Endothelial cell of umbilical vein (primary cell): ENCODE measurements around the gene BCAS4. TPM values are rescaled to one million over a fixed set of nuclear protein-coding genes. Genes with fewer than 3 reads are reported as not detected.

ENCODE experiments used
- BruUV-seq: library from RNA; stranded (reverse); fragments of 400-500 nt; replicated peaks from 2 replicates; lab custom pipeline; 2021; lab: Mats Ljungman, UMichigan
- CTCF ChIA-PET: fragments of 300-600, 350-600 bp; sonication (Branson Sonifier 250); formaldehyde crosslinking; loops from one replicate; lab custom pipeline; 2021; ENCODE audit warnings: antibody characterized with exemption, inconsistent platforms; lab: Charles Lee
- POLR2A ChIA-PET: fragments of 300-600, 350-600 bp; sonication (Branson Sonifier 250); formaldehyde crosslinking; loops from one replicate; lab custom pipeline; 2021; ENCODE audit warnings: antibody characterized with exemption, inconsistent platforms; lab: Charles Lee
- DNase-seq: peaks from one replicate; pipeline ENCODE4 v3.0.0-alpha.2; 2011; ENCODE audit warnings: low read depth, low spot score
- FAIRE-seq: peaks from 2 replicates; lab custom pipeline; 2011; peaks lifted over from hg19 to GRCh38; lab: Jason Lieb, UNC
- H2AFZ ChIP-seq: 2 replicates; pipeline ENCODE4 v1.6.0; 2012; ENCODE audit warnings: low read depth, low read length, control low read depth, inconsistent platforms
- H3K27ac ChIP-seq: 2 replicates; pipeline ENCODE4 v1.5.1; 2011; ENCODE audit warnings: low read depth, mild to moderate bottlenecking, control low read depth, low read length, moderate library complexity; ENCODE audit not compliant: insufficient read depth
- H3K27me3 ChIP-seq, 2 experiments: 2 replicates each; pipeline versions ENCODE4 v1.6.0 to v1.6.1; 2011; ENCODE audit warnings: low read length in 2 of 2, mixed read lengths in 1 of 2; ENCODE audit not compliant: control insufficient read depth in 2 of 2, insufficient read depth in 2 of 2
- H3K36me3 ChIP-seq, 2 experiments: 2 replicates in 1 of 2; 3 replicates in 1 of 2; pipeline ENCODE4 v1.5.1; 2011; ENCODE audit warnings: low read length in 2 of 2, mild to moderate bottlenecking in 1 of 2, moderate library complexity in 1 of 2; ENCODE audit not compliant: control insufficient read depth in 2 of 2, insufficient read depth in 2 of 2; ENCODE audit errors: extremely low read depth in 1 of 2
- H3K4me1 ChIP-seq: 3 replicates; pipeline ENCODE4 v1.5.1; 2011; ENCODE audit warnings: mild to moderate bottlenecking, low read length; ENCODE audit not compliant: control insufficient read depth, insufficient read depth; ENCODE audit errors: extremely low read depth
- H3K4me2 ChIP-seq: 2 replicates; pipeline ENCODE4 v1.6.1; 2011; ENCODE audit warnings: low read length, control low read depth, mixed read lengths; ENCODE audit not compliant: insufficient read depth
- H3K4me3 ChIP-seq, 3 experiments: fragments of 200-600 bp in 1 of 3; sonication (generic), shearing (Covaris generic) in 1 of 3; replicated peaks in 1 of 3; 2 replicates each; pipeline ENCODE4 v1.5.1; 2011 to 2016; ENCODE audit warnings: control low read depth in 3 of 3, low read length in 3 of 3, mild to moderate bottlenecking in 2 of 3, inconsistent platforms in 1 of 3, low read depth in 1 of 3, moderate library complexity in 1 of 3; ENCODE audit not compliant: insufficient read depth in 1 of 3
- H3K79me2 ChIP-seq: 2 replicates; pipeline ENCODE4 v1.6.0; 2012; ENCODE audit warnings: low read length, inconsistent platforms; ENCODE audit not compliant: control insufficient read depth, insufficient read depth
- H3K9ac ChIP-seq: replicated peaks from 2 replicates; pipeline ENCODE3; 2011; ENCODE audit warnings: low read length, control low read depth; ENCODE audit not compliant: insufficient read depth; ENCODE audit errors: extremely low read depth
- H3K9me1 ChIP-seq: replicated peaks from 3 replicates; pipeline ENCODE4 v1.6.0; 2011; ENCODE audit warnings: mild to moderate bottlenecking, low read length; ENCODE audit not compliant: control insufficient read depth, insufficient read depth; ENCODE audit errors: extremely low read depth
- H3K9me3 ChIP-seq: replicated peaks from 2 replicates; pipeline ENCODE4 v1.5.1; 2012; ENCODE audit warnings: low read length, inconsistent platforms; ENCODE audit not compliant: control insufficient read depth, insufficient read depth
- H4K20me1 ChIP-seq: replicated peaks from 2 replicates; pipeline ENCODE3; 2011; ENCODE audit warnings: mild to moderate bottlenecking, low read length; ENCODE audit not compliant: control insufficient read depth, insufficient read depth; ENCODE audit errors: extremely low read depth
- EZH2 ChIP-seq: IDR thresholded peaks from 2 replicates; pipeline ENCODE4 v1.6.1; 2012; ENCODE audit warnings: borderline replicate concordance, low read depth, mild to moderate bottlenecking, moderate library complexity, low read length, inconsistent platforms; ENCODE audit not compliant: severe bottlenecking
- FOS ChIP-seq: IDR thresholded peaks from 2 replicates; pipeline ENCODE4 v1.6.1; 2011; ENCODE audit warnings: mild to moderate bottlenecking, low read length, moderate library complexity, borderline replicate concordance; ENCODE audit not compliant: insufficient read depth
- GATA2 ChIP-seq: IDR thresholded peaks from 2 replicates; pipeline ENCODE4 v1.7.0; 2011; ENCODE audit warnings: low read depth, mild to moderate bottlenecking, moderate library complexity, mixed read lengths, low read length; ENCODE audit not compliant: insufficient read length, insufficient read depth
- JUN ChIP-seq: IDR thresholded peaks from 2 replicates; pipeline ENCODE4 v1.6.1; 2011; ENCODE audit warnings: borderline replicate concordance, low read depth; ENCODE audit not compliant: insufficient read length, insufficient read depth
- MYC ChIP-seq: IDR thresholded peaks from one replicate; pipeline ENCODE4 v1.6.1; 2011; ENCODE audit warnings: mild to moderate bottlenecking, low read depth, low read length
- POLR2A ChIP-seq: IDR thresholded peaks from 2 replicates; pipeline ENCODE4 v1.6.1; 2012; ENCODE audit warnings: low read depth, mild to moderate bottlenecking, control low read depth, low read length
- POLR2AphosphoS5 ChIP-seq: IDR thresholded peaks from 2 replicates; pipeline ENCODE4 v1.6.1; 2012; ENCODE audit warnings: low read depth, mild to moderate bottlenecking, control low read depth, low read length, moderate library complexity; ENCODE audit not compliant: insufficient read depth
- dilution Hi-C: fragments of 300-500 bp; cut with MboI; formaldehyde crosslinking; loops from one replicate; pipeline ENCODE4 v1.15.0; 2019; ENCODE audit warnings: low sequenced_read_pairs; ENCODE audit not compliant: extremely low pct_ligation_motif_present
- intact Hi-C: fragments of 100-400 bp; cut with micrococcal nuclease; formaldehyde crosslinking; loops from one replicate; pipeline ENCODE4 v1.10.0; 2022
- polyA plus RNA-seq, 4 experiments: library from polyadenylated mRNA; depleted of rRNA in 3 of 4; stranded (reverse) in 3 of 4; unstranded in 1 of 4; fragments of >200 nt; gene quantifications; 2 replicates each; pipeline versions ENCODE4 v1.2.1 to v1.2.3, GENCODE V29; 2011 to 2012; ENCODE audit warnings: missing spikeins in 1 of 4
- total RNA-seq: library from RNA; stranded (reverse); gene quantifications from 2 replicates; pipeline ENCODE4 v1.2.3, GENCODE V29; 2021
- TF ChIP-seq, protein P1 (sequence below), 2 donors: IDR thresholded peaks; 1 replicate in 1 of 2; 2 replicates in 1 of 2; pipeline ENCODE4 v1.5.1; 2011; ENCODE audit warnings: low read length in 2 of 2, mild to moderate bottlenecking in 2 of 2, moderate library complexity in 2 of 2, control low read depth in 1 of 2, inconsistent platforms in 1 of 2, low read depth in 1 of 2; ENCODE audit not compliant: insufficient read depth in 1 of 2; ENCODE audit errors: extremely low read depth in 1 of 2
- TF ChIP-seq, protein P2 (sequence below): IDR thresholded peaks from 2 replicates; pipeline ENCODE4 v1.6.1; 2011; ENCODE audit not compliant: insufficient read depth, insufficient read length

BCAS4 gene
- total and polyA plus RNA-seq, 2 donors (not counting 3 experiments of a cell fraction or from before 2014, with no cell fraction given) = 1.0 to 1.5 TPM

GRCh38 chr20:50845566-50846215, 50.8 kb downstream of the BCAS4 start:
- Histone ChIP-seq H2AFZ (no peak overlapping the region), H4K20me1 (no peaks in the 10 kb centered on the region), H3K4me1 (peaks cover 5% of the 10 kb centered on the region), H3K27me3 (no peaks in the 10 kb centered on the region), H3K4me2 (no peak overlapping the region), H3K9me3 (no peaks in the 10 kb centered on the region), H3K36me3 (no peaks in the 10 kb centered on the region), H3K79me2 (no peaks in the 10 kb centered on the region), H3K9ac (no peak overlapping the region), H3K4me3 (no peak overlapping the region), H3K27ac (no peak overlapping the region), H3K9me1 (no peaks in the 10 kb centered on the region)
- FAIRE-seq (no peak), DNase-seq (no peak)
- POLR2A ChIA-PET = interaction anchor here (0.7 kb wide), 1 partner anchor 24 kb away, joined by 8 read pairs; no protein-coding TSS in a partner anchor
- CTCF ChIA-PET = interaction anchor here (1.5 kb wide), 1 partner anchor 52 kb away, joined by 6 read pairs; no protein-coding TSS in a partner anchor
- no TSS peak for BruUV-seq
- intact Hi-C loops = no loop called here
- TF ChIP-seq POLR2AphosphoS5 = no peak
- no peak for TF ChIP-seq POLR2A
- TF ChIP-seq GATA2 = no peak
- TF ChIP-seq, protein P1, sequence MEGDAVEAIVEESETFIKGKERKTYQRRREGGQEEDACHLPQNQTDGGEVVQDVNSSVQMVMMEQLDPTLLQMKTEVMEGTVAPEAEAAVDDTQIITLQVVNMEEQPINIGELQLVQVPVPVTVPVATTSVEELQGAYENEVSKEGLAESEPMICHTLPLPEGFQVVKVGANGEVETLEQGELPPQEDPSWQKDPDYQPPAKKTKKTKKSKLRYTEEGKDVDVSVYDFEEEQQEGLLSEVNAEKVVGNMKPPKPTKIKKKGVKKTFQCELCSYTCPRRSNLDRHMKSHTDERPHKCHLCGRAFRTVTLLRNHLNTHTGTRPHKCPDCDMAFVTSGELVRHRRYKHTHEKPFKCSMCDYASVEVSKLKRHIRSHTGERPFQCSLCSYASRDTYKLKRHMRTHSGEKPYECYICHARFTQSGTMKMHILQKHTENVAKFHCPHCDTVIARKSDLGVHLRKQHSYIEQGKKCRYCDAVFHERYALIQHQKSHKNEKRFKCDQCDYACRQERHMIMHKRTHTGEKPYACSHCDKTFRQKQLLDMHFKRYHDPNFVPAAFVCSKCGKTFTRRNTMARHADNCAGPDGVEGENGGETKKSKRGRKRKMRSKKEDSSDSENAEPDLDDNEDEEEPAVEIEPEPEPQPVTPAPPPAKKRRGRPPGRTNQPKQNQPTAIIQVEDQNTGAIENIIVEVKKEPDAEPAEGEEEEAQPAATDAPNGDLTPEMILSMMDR (IDR thresholded peaks at IDR 0.05; ENCODE audit: extremely low read depth in 1 of 2, insufficient read depth in 1 of 2, low read depth in 1 of 2, low read length in 2 of 2) = no peak
- no peak for TF ChIP-seq EZH2
- TF ChIP-seq MYC = no peak
- TF ChIP-seq FOS = no peak
- TF ChIP-seq JUN = no peak
- TF ChIP-seq, protein P2, sequence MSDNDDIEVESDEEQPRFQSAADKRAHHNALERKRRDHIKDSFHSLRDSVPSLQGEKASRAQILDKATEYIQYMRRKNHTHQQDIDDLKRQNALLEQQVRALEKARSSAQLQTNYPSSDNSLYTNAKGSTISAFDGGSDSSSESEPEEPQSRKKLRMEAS = no peak
- dilution Hi-C loops = no loop called here
